ENCODE measurements around the gene BACH1. TPM values are rescaled to one million over a fixed set of nuclear protein-coding genes. Genes with fewer than 3 reads are reported as not detected.
"Not testable (repeated sequence)": the region's sequence is repeated elsewhere in the genome, so short reads cannot be mapped to it uniquely, and the experiment has no call there.

BACH1 gene
- total RNA-seq, 1 donor = 112 TPM

GRCh38 chr21:29271927-29272333 is 26.8 kb upstream of the BACH1 start:
- H3K4me3 ChIP-seq (ENCODE audit: low read depth, low read length) = no peak overlapping the region
- DNase-seq (ENCODE audit: low read depth) = peak; percentile 70
- no peak for TF ChIP-seq CTCF (IDR thresholded peaks at IDR 0.05; ENCODE audit: insufficient read depth, low read depth, low read length)

GRCh38 chr21:29277442-29277841 is 21.3 kb upstream of the BACH1 start:
- DNase-seq (ENCODE audit: low read depth) = no peak
- no peak for TF ChIP-seq CTCF (IDR thresholded peaks at IDR 0.05; ENCODE audit: insufficient read depth, low read depth, low read length)
- no peak overlapping the region for H3K4me3 ChIP-seq (ENCODE audit: low read depth, low read length)

- DNase-seq (ENCODE audit: low read depth) = no peak
- no peak overlapping the region for H3K4me3 ChIP-seq (ENCODE audit: low read depth, low read length)
- no peak for TF ChIP-seq CTCF (IDR thresholded peaks at IDR 0.05; ENCODE audit: insufficient read depth, low read depth, low read length)
Observed at GRCh38 chr21:29279558-29279957, 19.2 kb upstream of the BACH1 start.

GRCh38 chr21:29281801-29282200 is 16.9 kb upstream of the BACH1 start:
- DNase-seq (ENCODE audit: low read depth); H3K4me3 ChIP-seq (ENCODE audit: low read depth, low read length): not testable (repeated sequence)

GRCh38 chr21:29287383-29287782 is 11.3 kb upstream of the BACH1 start:
- peak; percentile 39 for DNase-seq (ENCODE audit: low read depth)
- TF ChIP-seq CTCF (IDR thresholded peaks at IDR 0.05; ENCODE audit: insufficient read depth, low read depth, low read length) = no peak
- H3K4me3 ChIP-seq (ENCODE audit: low read depth, low read length) = no peak overlapping the region

- H3K4me3 ChIP-seq (ENCODE audit: low read depth, low read length) = no peak overlapping the region
- TF ChIP-seq CTCF (IDR thresholded peaks at IDR 0.05; ENCODE audit: insufficient read depth, low read depth, low read length) = no peak
- DNase-seq (ENCODE audit: low read depth) = no peak
Observed at GRCh38 chr21:29288239-29288638, 10.5 kb upstream of the BACH1 start.

- H3K4me3 ChIP-seq (ENCODE audit: low read depth, low read length) = no peak overlapping the region
- DNase-seq (ENCODE audit: low read depth) = no peak
- no peak for TF ChIP-seq CTCF (IDR thresholded peaks at IDR 0.05; ENCODE audit: insufficient read depth, low read depth, low read length)
Observed at GRCh38 chr21:29289317-29289716, 9.4 kb upstream of the BACH1 start.

Measured in fibroblast of villous mesenchyme (primary cell).